GM21526 (cell line): ENCODE data around the gene CCDC183.
"Not testable (repeated sequence)": the region's sequence is repeated elsewhere in the genome, so short reads cannot be mapped to it uniquely, and the experiment has no call there.

Experiments used
- ATAC-seq: cut with Tn5 transposase; IDR thresholded peaks from one replicate; pipeline ENCODE4 v1.9.1; 2021; ENCODE audit warnings: moderate library complexity; ENCODE audit not compliant: unreplicated experiment, low FRiP score

Gene CCDC183

DNA sequence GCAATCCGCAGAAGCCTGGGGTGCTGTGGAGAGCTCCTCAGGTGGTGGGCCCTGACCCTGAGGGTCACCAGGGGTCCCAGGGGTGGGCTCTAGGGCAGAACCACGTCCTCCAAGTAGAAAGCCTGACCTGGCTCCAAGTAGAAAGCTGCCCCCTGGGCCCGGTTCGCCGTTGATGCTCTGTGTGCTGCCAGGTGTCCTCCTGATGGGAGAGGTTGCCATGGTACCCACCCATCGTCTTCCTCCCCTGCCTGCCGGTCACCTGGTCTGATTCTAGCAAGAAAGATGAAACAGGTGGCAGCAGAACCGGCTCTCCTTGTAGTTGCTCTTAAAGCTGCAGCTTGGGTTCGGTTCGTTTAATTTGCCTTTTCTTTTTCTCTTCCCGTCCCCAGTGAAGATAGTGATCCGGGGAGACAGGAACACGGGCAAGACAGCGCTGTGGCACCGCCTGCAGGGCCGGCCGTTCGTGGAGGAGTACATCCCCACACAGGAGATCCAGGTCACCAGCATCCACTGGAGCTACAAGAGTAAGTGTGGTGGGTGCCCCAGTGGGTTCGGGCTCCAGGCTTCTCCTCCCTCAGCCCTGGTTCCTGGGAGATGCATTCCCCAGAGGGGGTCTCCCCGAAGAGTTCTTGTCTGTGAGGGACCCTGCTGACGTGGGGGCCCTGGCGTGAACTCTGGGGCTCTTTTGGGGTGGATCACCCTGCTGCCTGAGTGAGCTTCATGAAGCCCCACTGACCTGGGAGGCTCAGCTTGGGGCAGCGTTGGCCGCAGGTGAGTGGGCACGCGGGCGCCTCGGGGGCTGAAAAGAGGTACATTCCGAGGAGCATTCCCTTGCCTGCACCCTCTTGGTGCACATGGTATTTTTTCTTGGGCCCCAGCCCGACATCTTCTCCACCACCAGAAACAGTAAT is 27.3 kb downstream of the CCDC183 start:
- ATAC-seq = no peak

GRCh38 chr9:136824496-136825225 is 28.5 kb downstream of the CCDC183 start:
- ATAC-seq = no peak

- no peak for ATAC-seq
These were observed 29.4 kb downstream of the CCDC183 start for GRCh38 chr9:136825295-136826187.

- ATAC-seq = no peak
These were observed 30.0 kb downstream of the CCDC183 start for GRCh38 chr9:136826188-136826541.

- no peak for ATAC-seq
These were observed 30.8 kb downstream of the CCDC183 start for GRCh38 chr9:136826703-136827582.

- ATAC-seq = no peak
These were observed 31.8 kb downstream of the CCDC183 start for GRCh38 chr9:136827794-136828473.

DNA sequence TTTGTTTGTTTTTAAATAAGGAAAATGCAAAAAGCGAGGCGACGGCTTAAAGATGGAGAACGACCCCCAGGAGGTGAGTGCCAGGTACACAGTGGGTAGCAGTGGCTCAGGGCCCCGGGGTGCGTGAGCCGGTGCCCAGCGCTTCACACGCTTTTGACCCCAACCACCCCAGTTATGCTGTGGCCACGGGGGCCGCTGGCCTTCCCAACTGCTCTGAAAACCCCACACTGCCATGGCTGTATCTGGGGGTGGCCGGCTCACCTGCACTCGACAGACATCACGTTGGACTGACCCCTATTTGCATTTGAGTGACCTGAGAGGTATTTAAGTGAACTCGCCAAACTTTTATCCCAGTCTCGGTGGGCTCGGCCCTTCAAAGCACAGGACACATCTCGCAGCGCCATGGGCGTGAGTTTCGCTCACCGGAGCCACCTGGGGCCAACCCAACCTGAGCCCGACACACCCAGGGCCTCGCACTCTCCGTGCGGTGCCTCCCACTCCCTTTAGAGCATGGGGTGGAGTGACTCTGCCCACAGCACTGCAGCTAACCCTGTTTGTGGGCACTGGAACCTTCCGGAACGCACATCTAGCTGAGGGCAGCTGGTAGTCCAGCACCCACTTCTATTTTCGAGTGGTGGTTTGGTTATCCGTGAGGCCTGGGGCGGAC is 32.5 kb downstream of the CCDC183 start:
- no peak for ATAC-seq

- no peak for ATAC-seq
These were observed 33.3 kb downstream of the CCDC183 start for GRCh38 chr9:136829412-136829811.

- no peak for ATAC-seq
These were observed 34.1 kb downstream of the CCDC183 start for GRCh38 chr9:136829981-136830885.

DNA sequence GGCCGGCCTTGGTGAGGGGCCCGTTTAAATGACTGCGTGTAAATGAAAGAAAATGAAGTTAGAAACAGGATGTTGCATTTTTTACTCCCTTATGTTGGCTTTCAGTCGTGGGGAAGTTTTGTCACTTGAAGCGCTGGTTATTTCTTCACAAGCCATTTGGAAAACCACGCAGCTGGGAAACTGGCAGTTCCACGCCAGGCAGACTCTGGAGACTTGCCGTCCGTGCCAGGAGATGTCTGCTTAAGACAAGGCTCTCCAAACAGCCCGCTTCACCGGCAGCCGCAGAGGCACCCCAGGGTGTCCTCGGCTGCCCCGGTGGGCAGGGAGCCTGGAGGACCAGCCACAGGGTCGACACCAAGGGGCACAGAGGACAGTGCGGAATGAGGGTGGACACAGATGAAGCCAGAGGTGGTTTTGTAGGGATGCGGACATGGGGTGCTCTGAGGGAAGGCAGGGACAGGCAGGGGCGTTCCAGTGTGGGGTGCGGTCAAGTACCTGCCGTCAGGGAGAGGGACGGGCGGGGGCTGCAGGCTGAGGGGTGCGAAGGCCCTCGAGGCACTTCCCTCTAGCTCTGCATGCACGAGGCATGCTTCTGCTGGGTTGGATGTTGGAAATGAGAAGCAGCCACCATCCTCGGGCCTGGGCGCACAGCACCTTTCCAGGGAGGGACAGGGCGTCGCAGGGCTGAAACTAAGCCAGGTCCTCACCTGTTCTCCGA is 35.0 kb downstream of the CCDC183 start:
- no peak for ATAC-seq

GRCh38 chr9:136831720-136832104 is 35.6 kb downstream of the CCDC183 start:
- ATAC-seq = no peak

DNA sequence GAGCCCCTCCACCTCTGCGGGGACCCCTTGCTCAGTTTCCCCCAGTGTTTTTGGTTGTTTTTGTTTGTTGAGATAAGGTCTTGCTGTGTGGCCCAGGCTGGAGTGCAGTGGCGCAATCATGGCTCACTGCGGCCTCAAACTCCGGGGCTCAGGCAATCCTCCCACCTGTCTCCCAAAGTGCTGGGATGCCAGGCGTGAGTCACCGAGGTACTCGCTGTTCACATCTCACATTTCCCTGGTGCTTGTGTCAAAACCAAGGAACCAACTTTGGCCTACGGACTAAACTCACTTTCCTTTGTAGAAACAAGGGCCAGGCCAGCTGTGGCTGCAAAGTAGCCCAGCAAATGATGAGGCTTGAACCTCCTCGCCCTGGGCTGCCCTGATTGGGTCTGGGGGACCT is 36.4 kb downstream of the CCDC183 start:
- no peak for ATAC-seq

GRCh38 chr9:136833381-136834048 is 37.4 kb downstream of the CCDC183 start:
- ATAC-seq = not testable (repeated sequence)

- no peak for ATAC-seq
These were observed 39.2 kb downstream of the CCDC183 start for GRCh38 chr9:136835162-136835931.

GRCh38 chr9:136835932-136836904 is 40.1 kb downstream of the CCDC183 start:
- ATAC-seq = no peak
